Endothelial cell of umbilical vein (primary cell): ENCODE measurements around the gene COL4A2. TPM values are rescaled to one million over a fixed set of nuclear protein-coding genes. Genes with fewer than 3 reads are reported as not detected.

Source experiments
- BruUV-seq: library from RNA; stranded (reverse); fragments of 400-500 nt; replicated peaks from 2 replicates; lab custom pipeline; 2021; lab: Mats Ljungman, UMichigan
- CTCF ChIA-PET: fragments of 300-600, 350-600 bp; sonication (Branson Sonifier 250); formaldehyde crosslinking; loops from one replicate; lab custom pipeline; 2021; ENCODE audit warnings: antibody characterized with exemption, inconsistent platforms; lab: Charles Lee
- POLR2A ChIA-PET: fragments of 300-600, 350-600 bp; sonication (Branson Sonifier 250); formaldehyde crosslinking; loops from one replicate; lab custom pipeline; 2021; ENCODE audit warnings: antibody characterized with exemption, inconsistent platforms; lab: Charles Lee
- DNase-seq: peaks from one replicate; pipeline ENCODE4 v3.0.0-alpha.2; 2011; ENCODE audit warnings: low read depth, low spot score
- FAIRE-seq: peaks from 2 replicates; lab custom pipeline; 2011; peaks lifted over from hg19 to GRCh38; lab: Jason Lieb, UNC
- H2AFZ ChIP-seq: 2 replicates; pipeline ENCODE4 v1.6.0; 2012; ENCODE audit warnings: low read depth, low read length, control low read depth, inconsistent platforms
- H3K27ac ChIP-seq: 2 replicates; pipeline ENCODE4 v1.5.1; 2011; ENCODE audit warnings: low read depth, mild to moderate bottlenecking, control low read depth, low read length, moderate library complexity; ENCODE audit not compliant: insufficient read depth
- H3K27me3 ChIP-seq, 2 experiments: 2 replicates each; pipeline versions ENCODE4 v1.6.0 to v1.6.1; 2011; ENCODE audit warnings: low read length in 2 of 2, mixed read lengths in 1 of 2; ENCODE audit not compliant: control insufficient read depth in 2 of 2, insufficient read depth in 2 of 2
- H3K36me3 ChIP-seq, 2 experiments: 2 replicates in 1 of 2; 3 replicates in 1 of 2; pipeline ENCODE4 v1.5.1; 2011; ENCODE audit warnings: low read length in 2 of 2, mild to moderate bottlenecking in 1 of 2, moderate library complexity in 1 of 2; ENCODE audit not compliant: control insufficient read depth in 2 of 2, insufficient read depth in 2 of 2; ENCODE audit errors: extremely low read depth in 1 of 2
- H3K4me1 ChIP-seq: 3 replicates; pipeline ENCODE4 v1.5.1; 2011; ENCODE audit warnings: mild to moderate bottlenecking, low read length; ENCODE audit not compliant: control insufficient read depth, insufficient read depth; ENCODE audit errors: extremely low read depth
- H3K4me2 ChIP-seq: 2 replicates; pipeline ENCODE4 v1.6.1; 2011; ENCODE audit warnings: low read length, control low read depth, mixed read lengths; ENCODE audit not compliant: insufficient read depth
- H3K4me3 ChIP-seq, 3 experiments: fragments of 200-600 bp in 1 of 3; sonication (generic), shearing (Covaris generic) in 1 of 3; replicated peaks in 1 of 3; 2 replicates each; pipeline ENCODE4 v1.5.1; 2011 to 2016; ENCODE audit warnings: control low read depth in 3 of 3, low read length in 3 of 3, mild to moderate bottlenecking in 2 of 3, inconsistent platforms in 1 of 3, low read depth in 1 of 3, moderate library complexity in 1 of 3; ENCODE audit not compliant: insufficient read depth in 1 of 3
- H3K79me2 ChIP-seq: 2 replicates; pipeline ENCODE4 v1.6.0; 2012; ENCODE audit warnings: low read length, inconsistent platforms; ENCODE audit not compliant: control insufficient read depth, insufficient read depth
- H3K9ac ChIP-seq: replicated peaks from 2 replicates; pipeline ENCODE3; 2011; ENCODE audit warnings: low read length, control low read depth; ENCODE audit not compliant: insufficient read depth; ENCODE audit errors: extremely low read depth
- H3K9me1 ChIP-seq: replicated peaks from 3 replicates; pipeline ENCODE4 v1.6.0; 2011; ENCODE audit warnings: mild to moderate bottlenecking, low read length; ENCODE audit not compliant: control insufficient read depth, insufficient read depth; ENCODE audit errors: extremely low read depth
- H3K9me3 ChIP-seq: replicated peaks from 2 replicates; pipeline ENCODE4 v1.5.1; 2012; ENCODE audit warnings: low read length, inconsistent platforms; ENCODE audit not compliant: control insufficient read depth, insufficient read depth
- H4K20me1 ChIP-seq: replicated peaks from 2 replicates; pipeline ENCODE3; 2011; ENCODE audit warnings: mild to moderate bottlenecking, low read length; ENCODE audit not compliant: control insufficient read depth, insufficient read depth; ENCODE audit errors: extremely low read depth
- EZH2 ChIP-seq: IDR thresholded peaks from 2 replicates; pipeline ENCODE4 v1.6.1; 2012; ENCODE audit warnings: borderline replicate concordance, low read depth, mild to moderate bottlenecking, moderate library complexity, low read length, inconsistent platforms; ENCODE audit not compliant: severe bottlenecking
- FOS ChIP-seq: IDR thresholded peaks from 2 replicates; pipeline ENCODE4 v1.6.1; 2011; ENCODE audit warnings: mild to moderate bottlenecking, low read length, moderate library complexity, borderline replicate concordance; ENCODE audit not compliant: insufficient read depth
- GATA2 ChIP-seq: IDR thresholded peaks from 2 replicates; pipeline ENCODE4 v1.7.0; 2011; ENCODE audit warnings: low read depth, mild to moderate bottlenecking, moderate library complexity, mixed read lengths, low read length; ENCODE audit not compliant: insufficient read length, insufficient read depth
- JUN ChIP-seq: IDR thresholded peaks from 2 replicates; pipeline ENCODE4 v1.6.1; 2011; ENCODE audit warnings: borderline replicate concordance, low read depth; ENCODE audit not compliant: insufficient read length, insufficient read depth
- MYC ChIP-seq: IDR thresholded peaks from one replicate; pipeline ENCODE4 v1.6.1; 2011; ENCODE audit warnings: mild to moderate bottlenecking, low read depth, low read length
- POLR2AphosphoS5 ChIP-seq: IDR thresholded peaks from 2 replicates; pipeline ENCODE4 v1.6.1; 2012; ENCODE audit warnings: low read depth, mild to moderate bottlenecking, control low read depth, low read length, moderate library complexity; ENCODE audit not compliant: insufficient read depth
- dilution Hi-C: fragments of 300-500 bp; cut with MboI; formaldehyde crosslinking; loops from one replicate; pipeline ENCODE4 v1.15.0; 2019; ENCODE audit warnings: low sequenced_read_pairs; ENCODE audit not compliant: extremely low pct_ligation_motif_present
- intact Hi-C: fragments of 100-400 bp; cut with micrococcal nuclease; formaldehyde crosslinking; loops from one replicate; pipeline ENCODE4 v1.10.0; 2022
- polyA plus RNA-seq, 4 experiments: library from polyadenylated mRNA; depleted of rRNA in 3 of 4; stranded (reverse) in 3 of 4; unstranded in 1 of 4; fragments of >200 nt; gene quantifications; 2 replicates each; pipeline versions ENCODE4 v1.2.1 to v1.2.3, GENCODE V29; 2011 to 2012; ENCODE audit warnings: missing spikeins in 1 of 4
- total RNA-seq: library from RNA; stranded (reverse); gene quantifications from 2 replicates; pipeline ENCODE4 v1.2.3, GENCODE V29; 2021
- TF ChIP-seq, protein P1 (sequence below), 2 donors: IDR thresholded peaks; 1 replicate in 1 of 2; 2 replicates in 1 of 2; pipeline ENCODE4 v1.5.1; 2011; ENCODE audit warnings: low read length in 2 of 2, mild to moderate bottlenecking in 2 of 2, moderate library complexity in 2 of 2, control low read depth in 1 of 2, inconsistent platforms in 1 of 2, low read depth in 1 of 2; ENCODE audit not compliant: insufficient read depth in 1 of 2; ENCODE audit errors: extremely low read depth in 1 of 2

Gene COL4A2
- total and polyA plus RNA-seq, 2 donors (not counting 3 experiments of a cell fraction or from before 2014, with no cell fraction given): 792 to 940 TPM

DNA sequence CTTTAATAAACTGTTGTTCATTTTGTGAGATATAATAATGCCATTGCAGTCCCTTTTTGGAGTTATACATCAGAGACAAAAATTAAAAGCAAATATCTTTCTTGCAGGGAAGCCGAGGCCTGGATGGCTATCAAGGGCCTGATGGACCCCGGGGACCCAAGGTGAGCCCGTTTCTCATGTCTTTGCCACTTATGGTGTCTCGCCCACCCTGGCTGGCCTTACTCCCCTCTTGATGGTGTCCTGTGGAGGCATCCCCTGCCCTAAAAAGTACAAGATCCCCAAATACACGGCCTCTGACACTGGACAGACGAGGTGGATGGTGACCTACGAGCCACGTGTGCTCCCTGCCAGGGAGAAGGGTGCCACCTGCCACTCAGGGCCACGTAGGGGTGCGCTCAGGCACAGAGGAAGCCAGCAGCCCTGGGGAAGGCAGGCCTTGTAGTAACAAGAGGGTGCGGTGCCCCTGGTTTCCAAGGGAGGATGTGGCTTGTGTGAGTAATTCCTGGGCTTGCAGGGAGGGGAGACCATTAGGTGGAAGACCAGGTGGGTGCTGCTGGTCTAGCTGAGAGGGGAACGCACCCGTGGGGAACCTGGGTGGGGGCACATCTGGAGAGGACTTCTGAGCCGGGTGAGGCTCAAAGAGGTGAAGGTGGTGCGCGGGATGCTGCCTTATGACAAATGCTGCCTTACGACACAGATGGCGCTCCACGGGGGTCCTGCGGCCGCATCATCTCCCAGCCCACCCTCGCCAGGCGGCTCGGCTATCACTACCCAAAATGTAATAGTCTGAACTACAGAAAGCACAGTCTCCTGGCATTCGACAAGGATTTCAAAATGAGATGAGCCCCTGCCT lies 138.9 kb downstream of the COL4A2 start:
- Histone ChIP-seq H3K27ac (no peak overlapping the region), H3K36me3 (peaks cover 26 to 35% of the 10 kb centered on the region in 2 experiments), H3K27me3 (no peaks in the 10 kb centered on the region), H3K4me2 (no peak overlapping the region), H2AFZ (no peak overlapping the region), H3K79me2 (no peaks in the 10 kb centered on the region), H4K20me1 (no peaks in the 10 kb centered on the region), H3K4me1 (peaks cover 11% of the 10 kb centered on the region), H3K4me3 (no peak overlapping the region), H3K9me1 (no peaks in the 10 kb centered on the region), H3K9ac (no peak overlapping the region), H3K9me3 (no peaks in the 10 kb centered on the region)
- dilution Hi-C loops (no loop called here), intact Hi-C loops (no loop called here)
- no TSS peak for BruUV-seq
- TF ChIP-seq EZH2: no peak
- TF ChIP-seq, protein P1, sequence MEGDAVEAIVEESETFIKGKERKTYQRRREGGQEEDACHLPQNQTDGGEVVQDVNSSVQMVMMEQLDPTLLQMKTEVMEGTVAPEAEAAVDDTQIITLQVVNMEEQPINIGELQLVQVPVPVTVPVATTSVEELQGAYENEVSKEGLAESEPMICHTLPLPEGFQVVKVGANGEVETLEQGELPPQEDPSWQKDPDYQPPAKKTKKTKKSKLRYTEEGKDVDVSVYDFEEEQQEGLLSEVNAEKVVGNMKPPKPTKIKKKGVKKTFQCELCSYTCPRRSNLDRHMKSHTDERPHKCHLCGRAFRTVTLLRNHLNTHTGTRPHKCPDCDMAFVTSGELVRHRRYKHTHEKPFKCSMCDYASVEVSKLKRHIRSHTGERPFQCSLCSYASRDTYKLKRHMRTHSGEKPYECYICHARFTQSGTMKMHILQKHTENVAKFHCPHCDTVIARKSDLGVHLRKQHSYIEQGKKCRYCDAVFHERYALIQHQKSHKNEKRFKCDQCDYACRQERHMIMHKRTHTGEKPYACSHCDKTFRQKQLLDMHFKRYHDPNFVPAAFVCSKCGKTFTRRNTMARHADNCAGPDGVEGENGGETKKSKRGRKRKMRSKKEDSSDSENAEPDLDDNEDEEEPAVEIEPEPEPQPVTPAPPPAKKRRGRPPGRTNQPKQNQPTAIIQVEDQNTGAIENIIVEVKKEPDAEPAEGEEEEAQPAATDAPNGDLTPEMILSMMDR (IDR thresholded peaks at IDR 0.05; ENCODE audit: extremely low read depth in 1 of 2, insufficient read depth in 1 of 2, low read depth in 1 of 2, low read length in 2 of 2): no peak
- no peak for TF ChIP-seq MYC
- no peak for TF ChIP-seq POLR2AphosphoS5
- no peak for TF ChIP-seq FOS
- no peak for TF ChIP-seq JUN
- TF ChIP-seq GATA2: no peak
- CTCF ChIA-PET: interaction anchor here (1.5 kb wide), 1 partner anchor 10 kb away, joined by 6 read pairs; no protein-coding TSS in a partner anchor
- FAIRE-seq: no peak
- no peak for DNase-seq
- POLR2A ChIA-PET: no interaction called here
